Spinal cord (tissue), 10 donors: ENCODE results near the gene DOP1B. TPM values are rescaled to one million over a fixed set of nuclear protein-coding genes. Genes with fewer than 3 reads are reported as not detected.
A peak's percentile ranks its signal among the peaks of the same experiment; 100 is the strongest.

Experiments used
- DNase-seq, 6 donors: peaks; one replicate each; pipeline versions ENCODE4 v3.0.0 to v3.0.0-alpha.2; 2013 to 2015; ENCODE audit warnings: low spot score in 6 of 6, low read depth in 4 of 6
- H3K27ac ChIP-seq: one replicate; pipeline ENCODE4 v1.5.1; 2013; ENCODE audit warnings: low read depth, low read length, control low read depth
- H3K27me3 ChIP-seq: one replicate; pipeline ENCODE4 v1.6.1; 2013; ENCODE audit warnings: low read length; ENCODE audit not compliant: control insufficient read depth, insufficient read depth
- H3K36me3 ChIP-seq: one replicate; pipeline ENCODE4 v1.6.1; 2013; ENCODE audit warnings: low read length; ENCODE audit not compliant: control insufficient read depth, insufficient read depth
- H3K4me1 ChIP-seq: one replicate; pipeline ENCODE4 v1.6.1; 2013; ENCODE audit warnings: low read length; ENCODE audit not compliant: control insufficient read depth, insufficient read depth
- H3K4me3 ChIP-seq: one replicate; pipeline ENCODE4 v1.5.1; 2013; ENCODE audit warnings: low read depth, low read length, control low read depth
- H3K9me3 ChIP-seq: one replicate; pipeline ENCODE4 v1.6.1; 2013; ENCODE audit warnings: low read length; ENCODE audit not compliant: control insufficient read depth, insufficient read depth
- WGBS: methylation state at CpG from one replicate; pipeline ENCODE4 v1.1.5; 2013; ENCODE audit warnings: missing lambda C conversion rate; ENCODE audit not compliant: insufficient coverage; 5-methylcytosine and 5-hydroxymethylcytosine counted together
- polyA plus RNA-seq, 2 donors: library from polyadenylated mRNA; unstranded; fragments of 120-200 nt; gene quantifications; one replicate each; pipeline ENCODE4 v1.2.1, GENCODE V29; 2013; ENCODE audit not compliant: insufficient read length in 2 of 2
- total RNA-seq, 2 donors: library from RNA; depleted of rRNA in 1 of 2; stranded (reverse); fragments of 120-200 nt in 1 of 2; fragments of >200 nt in 1 of 2; gene quantifications; one replicate each; pipeline versions ENCODE4 v1.2.3 to v1.2.4, GENCODE V29; 2013 to 2014
- donor health status: healthy.

Gene DOP1B
- total and polyA plus RNA-seq, 4 donors, result 7.8 to 20.3 (median 16.5) TPM

DNA sequence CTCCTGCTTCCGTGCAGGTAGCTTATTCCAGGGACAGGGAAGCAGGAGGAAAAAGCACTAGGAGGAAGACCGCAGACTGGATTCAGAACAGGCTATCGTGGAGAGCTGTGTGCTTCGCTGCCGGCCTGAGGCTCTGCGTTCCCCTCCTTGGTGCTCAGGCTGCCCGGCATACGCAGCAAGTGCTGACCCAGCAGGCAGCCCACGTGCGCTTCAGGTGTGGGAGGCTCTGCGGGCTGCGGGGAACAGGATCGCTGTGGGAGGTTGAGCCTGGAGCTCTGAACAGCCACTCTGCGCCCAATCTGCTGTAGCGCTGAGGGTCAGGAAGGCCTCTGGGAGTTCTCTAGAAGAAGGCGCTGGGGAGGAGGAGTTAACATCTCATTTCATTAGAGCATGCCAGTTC lies 27.9 kb downstream of the DOP1B start:
- no peak for DNase-seq
- WGBS, result 88% methylated on average over 15 of the region's 16 CpGs

DNA sequence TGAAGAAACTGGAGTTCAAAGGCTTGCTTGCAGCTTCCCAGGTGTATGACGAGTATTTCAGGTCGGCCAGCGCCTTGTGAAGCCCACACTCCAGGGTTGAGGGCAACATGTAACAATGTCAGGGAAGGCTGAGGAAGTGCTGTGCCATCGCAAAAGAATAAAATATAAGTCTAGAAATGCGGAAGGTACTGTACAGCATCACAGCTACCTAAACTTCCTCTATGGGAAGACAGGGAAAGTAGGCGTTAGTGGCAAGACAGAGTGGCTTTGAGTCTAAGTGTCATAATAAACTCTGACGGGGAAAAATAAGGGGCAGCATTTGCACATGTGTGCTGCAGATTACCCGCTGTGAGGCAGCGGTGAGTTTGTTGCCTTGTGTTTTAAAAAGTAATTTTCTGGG lies 28.9 kb downstream of the DOP1B start:
- 98% methylated on average over 7 of the region's 9 CpGs for WGBS
- Histone ChIP-seq H3K4me1 (peaks cover 4% of the 10 kb centered on the region), H3K27ac (no peak overlapping the region), H3K4me3 (no peak overlapping the region), H3K9me3 (no peaks in the 10 kb centered on the region), H3K27me3 (no peaks in the 10 kb centered on the region), H3K36me3 (peaks cover 12% of the 10 kb centered on the region)
- DNase-seq, result no peak

More for the DNA sequence above, 27.9 kb downstream of the DOP1B start:
- no peaks in the 10 kb centered on the region for H3K27me3 ChIP-seq
- no peak overlapping the region for H3K27ac ChIP-seq
- no peaks in the 10 kb centered on the region for H3K9me3 ChIP-seq
- H3K4me3 ChIP-seq, result no peak overlapping the region
- peaks cover 4% of the 10 kb centered on the region for H3K4me1 ChIP-seq
- H3K36me3 ChIP-seq, result peaks cover 12% of the 10 kb centered on the region

DNA sequence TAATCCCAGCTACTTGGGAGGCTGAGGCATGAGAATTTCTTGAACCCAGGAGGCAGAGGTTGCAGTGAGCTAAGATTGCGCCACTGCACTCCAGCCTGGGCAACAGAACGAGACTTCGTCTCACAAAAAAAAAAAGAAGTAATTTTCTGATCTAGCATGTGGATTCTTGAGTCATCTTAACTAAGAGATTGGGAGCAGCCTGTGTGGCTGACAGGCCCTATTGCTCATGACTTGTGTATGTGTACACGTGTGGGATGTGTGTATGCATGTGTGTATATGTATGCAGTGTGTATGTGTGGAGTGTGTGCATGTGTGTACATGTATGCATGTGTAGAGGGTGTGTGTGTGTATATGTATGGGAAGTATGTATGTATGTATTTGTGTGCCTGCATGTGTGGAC lies 29.5 kb downstream of the DOP1B start:
- Histone ChIP-seq H3K9me3 (no peaks in the 10 kb centered on the region), H3K36me3 (peaks cover 12% of the 10 kb centered on the region), H3K27ac (no peak overlapping the region), H3K4me1 (peaks cover 4% of the 10 kb centered on the region), H3K27me3 (no peaks in the 10 kb centered on the region), H3K4me3 (no peak overlapping the region)
- 95% methylated on average over 1 of the region's 4 CpGs for WGBS
- no peak for DNase-seq

DNA sequence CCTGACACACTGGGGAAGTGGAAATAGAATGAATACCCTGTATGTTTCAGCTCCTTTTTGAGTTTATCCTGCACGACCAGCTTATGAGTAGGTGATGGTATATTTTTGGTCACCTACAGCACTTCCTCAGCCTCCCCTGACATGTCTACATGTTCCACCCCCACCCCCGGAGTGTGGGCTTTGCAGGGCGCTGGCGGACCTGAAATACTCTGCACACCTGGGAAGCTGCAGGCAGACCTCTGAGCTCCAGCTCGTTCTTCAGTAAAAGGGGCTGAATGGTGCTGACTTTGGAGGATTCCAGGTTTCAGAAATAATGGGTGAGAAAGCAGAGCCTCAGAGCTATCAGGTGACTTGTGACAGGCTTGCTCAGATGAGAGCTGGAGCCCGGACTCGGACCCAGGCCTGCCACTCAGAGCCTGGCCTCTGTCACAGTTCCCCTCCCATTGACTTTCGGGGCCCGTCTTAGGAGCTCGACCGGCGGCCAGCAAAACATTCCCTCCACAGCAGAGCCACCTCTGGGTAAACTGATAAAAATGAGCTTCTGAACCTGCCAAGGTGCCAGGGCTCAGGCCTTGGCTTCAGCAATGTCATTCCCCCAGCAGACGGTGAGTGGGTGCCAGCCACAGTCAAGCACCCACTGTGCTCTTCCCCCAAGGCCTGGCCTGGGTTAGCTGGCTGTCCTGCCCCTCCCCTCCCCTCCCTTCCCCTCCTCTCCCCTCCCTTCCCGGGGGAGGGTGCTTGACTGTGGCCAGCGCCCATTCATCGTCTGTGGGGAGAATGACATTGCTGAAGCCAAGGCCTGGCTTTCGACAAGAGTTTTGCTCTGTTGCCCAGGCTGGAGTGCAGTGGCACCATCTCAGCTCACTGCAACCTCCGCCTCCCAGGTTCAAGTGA lies 30.1 kb downstream of the DOP1B start:
- peaks cover 12% of the 10 kb centered on the region for H3K36me3 ChIP-seq
- H3K27ac ChIP-seq, result no peak overlapping the region
- H3K4me3 ChIP-seq, result no peak overlapping the region
- 82% methylated on average over 12 of the region's 18 CpGs for WGBS
- peaks cover 4% of the 10 kb centered on the region for H3K4me1 ChIP-seq
- H3K9me3 ChIP-seq, result no peaks in the 10 kb centered on the region
- no peaks in the 10 kb centered on the region for H3K27me3 ChIP-seq
- DNase-seq, result no peak

DNA sequence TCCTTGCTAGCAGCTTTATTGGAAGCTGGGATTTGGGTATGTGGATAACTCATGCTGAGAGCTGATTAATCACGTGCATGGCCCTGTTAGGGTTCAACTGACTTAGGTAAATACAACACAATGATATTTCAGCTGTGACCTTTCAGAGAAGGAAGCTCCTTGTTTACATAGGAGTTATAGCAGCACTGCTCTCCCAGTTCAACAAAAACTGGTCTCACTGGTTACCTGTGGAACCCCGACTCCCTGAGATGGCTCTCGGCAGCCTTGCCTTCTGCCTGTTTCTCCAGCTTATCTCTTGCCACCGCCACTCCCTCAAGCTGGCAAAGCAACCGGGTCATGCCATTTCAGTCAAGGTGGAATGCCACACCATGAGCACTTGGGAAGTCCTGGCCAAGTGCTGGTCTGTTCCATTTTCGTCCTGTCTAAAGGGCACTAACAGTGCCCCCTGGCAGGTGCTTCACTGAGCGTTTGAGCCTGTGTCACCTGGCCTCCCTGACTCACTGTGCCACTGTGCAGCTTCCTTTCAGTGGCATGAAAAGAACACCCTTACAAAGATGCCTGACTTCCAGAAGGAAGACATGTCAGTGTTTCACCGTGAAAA lies 31.6 kb downstream of the DOP1B start:
- peaks cover 12% of the 10 kb centered on the region for H3K36me3 ChIP-seq
- H3K4me3 ChIP-seq, result no peak overlapping the region
- H3K4me1 ChIP-seq, result peaks cover 4% of the 10 kb centered on the region
- 58% methylated on average over 8 of the region's 8 CpGs for WGBS
- peak in 1 of 6 donors; percentile 9 for DNase-seq
- H3K27me3 ChIP-seq, result no peaks in the 10 kb centered on the region
- H3K27ac ChIP-seq, result no peak overlapping the region
- H3K9me3 ChIP-seq, result no peaks in the 10 kb centered on the region

DNA sequence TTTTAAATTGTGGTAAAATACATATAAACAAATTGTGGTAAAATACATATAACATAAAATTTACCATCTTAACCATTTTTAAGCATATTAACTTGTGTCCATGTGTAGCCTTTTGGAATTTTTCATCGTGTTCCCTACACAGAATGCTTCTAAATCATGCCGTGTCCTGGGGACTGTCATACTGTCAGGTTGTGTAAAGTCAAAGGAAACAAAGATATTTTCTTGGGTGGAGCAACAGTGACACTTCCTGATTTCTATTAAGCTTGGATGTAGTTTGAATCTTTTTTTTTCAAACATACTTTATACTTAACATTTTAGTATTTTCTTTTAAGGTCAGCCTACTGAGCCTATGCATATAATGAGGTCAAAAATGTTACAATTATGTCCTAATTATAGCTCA lies 32.3 kb downstream of the DOP1B start:
- Histone ChIP-seq H3K4me1 (peaks cover 4% of the 10 kb centered on the region), H3K9me3 (no peaks in the 10 kb centered on the region), H3K36me3 (peaks cover 12% of the 10 kb centered on the region), H3K27ac (no peak overlapping the region), H3K4me3 (no peak overlapping the region), H3K27me3 (no peaks in the 10 kb centered on the region)
- DNase-seq, result no peak
- WGBS, result no CpG with 5 or more reads among the region's 2 CpGs

DNA sequence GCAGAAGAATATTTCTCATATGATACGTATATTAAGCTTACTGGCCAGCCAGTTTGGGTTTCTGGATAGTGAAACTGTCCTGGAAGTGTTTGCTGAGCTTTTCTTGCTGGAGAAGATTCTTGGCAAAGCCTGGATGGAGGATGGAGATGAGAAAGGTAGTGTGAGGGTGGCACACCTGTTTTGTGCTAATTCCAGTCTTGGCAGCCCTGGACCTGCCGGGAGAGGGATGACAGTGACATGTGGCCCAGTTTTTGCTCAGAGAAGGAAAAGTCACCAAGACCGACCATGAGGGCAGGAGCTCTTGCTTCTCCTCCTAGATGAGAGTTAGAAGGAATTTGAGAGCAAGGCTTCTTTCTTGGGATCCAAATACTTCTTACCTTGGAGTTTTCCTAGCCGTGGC lies 34.1 kb downstream of the DOP1B start:
- WGBS, result 96% methylated on average over 3 of the region's 4 CpGs
- DNase-seq, result no peak
- no peak overlapping the region for H3K27ac ChIP-seq
- H3K4me3 ChIP-seq, result no peak overlapping the region
- H3K9me3 ChIP-seq, result no peaks in the 10 kb centered on the region
- H3K4me1 ChIP-seq, result peaks cover 4% of the 10 kb centered on the region
- H3K27me3 ChIP-seq, result no peaks in the 10 kb centered on the region
- H3K36me3 ChIP-seq, result peaks cover 8% of the 10 kb centered on the region

DNA sequence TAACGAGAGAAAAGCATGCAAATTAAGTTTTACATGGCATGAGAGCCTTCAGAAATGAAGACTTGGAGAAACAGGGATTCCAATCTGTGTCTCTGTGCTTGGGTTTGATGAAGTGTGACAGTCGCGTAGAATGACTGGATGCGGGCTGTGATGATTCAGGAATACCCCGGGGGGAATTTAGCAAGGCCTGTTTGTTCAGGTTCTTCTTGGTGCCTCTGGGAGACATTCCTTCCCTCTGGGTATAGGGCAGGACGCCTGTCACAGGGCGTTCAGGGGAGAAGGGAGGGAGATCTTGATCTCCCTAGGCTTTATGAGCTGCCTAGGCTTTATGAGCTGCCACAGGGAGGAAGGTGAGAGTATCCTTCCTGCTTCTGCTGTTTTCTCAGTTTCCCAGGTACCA lies 36.6 kb downstream of the DOP1B start:
- Histone ChIP-seq H3K27me3 (no peaks in the 10 kb centered on the region), H3K4me1 (peaks cover 2% of the 10 kb centered on the region), H3K4me3 (no peak overlapping the region), H3K9me3 (no peaks in the 10 kb centered on the region), H3K27ac (no peak overlapping the region), H3K36me3 (no peaks in the 10 kb centered on the region)
- WGBS, result 72% methylated on average over 6 of the region's 7 CpGs
- no peak for DNase-seq

DNA sequence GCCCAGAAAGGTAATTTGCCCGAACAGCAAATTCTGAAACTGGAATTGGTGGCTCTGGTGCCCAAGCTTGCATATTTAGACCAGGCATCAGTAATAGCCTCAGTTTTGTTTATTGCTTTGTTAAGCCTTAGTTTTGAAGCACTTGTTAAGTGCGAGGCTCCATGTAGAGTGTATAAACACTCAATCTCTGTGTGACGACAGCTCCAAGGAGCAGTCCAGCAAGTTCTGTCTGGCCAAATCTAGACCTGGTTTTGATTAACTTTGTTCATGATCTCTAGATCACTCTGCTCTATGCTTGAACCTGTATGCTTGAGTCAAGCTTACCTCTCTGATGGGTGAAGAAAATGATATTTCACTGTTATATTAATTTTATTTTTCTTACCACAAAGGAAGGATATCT lies 37.4 kb downstream of the DOP1B start:
- 96% methylated on average over 3 of the region's 3 CpGs for WGBS
- DNase-seq, result no peak
- H3K9me3 ChIP-seq, result no peaks in the 10 kb centered on the region
- no peak overlapping the region for H3K4me3 ChIP-seq
- no peaks in the 10 kb centered on the region for H3K27me3 ChIP-seq
- H3K4me1 ChIP-seq, result no peaks in the 10 kb centered on the region
- H3K36me3 ChIP-seq, result no peaks in the 10 kb centered on the region
- H3K27ac ChIP-seq, result no peak overlapping the region

DNA sequence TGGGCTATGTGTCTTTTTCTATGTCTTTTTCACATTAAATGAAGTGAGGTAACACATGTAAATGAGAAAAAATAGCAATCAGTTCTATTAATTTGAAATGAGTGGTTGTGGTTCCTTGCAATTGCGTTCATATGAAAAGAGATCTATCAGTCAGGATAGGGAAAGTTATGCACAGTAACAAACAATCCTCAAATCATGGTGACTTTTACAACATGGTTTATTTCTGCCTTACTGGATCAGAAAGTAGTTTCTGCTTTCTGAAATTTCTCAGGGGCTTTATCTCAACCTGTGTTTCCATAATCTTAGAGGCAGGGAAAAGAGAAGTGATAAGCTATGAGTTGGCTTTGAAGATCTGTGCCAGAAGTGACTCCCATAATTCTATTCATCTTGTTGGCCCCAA lies 39.0 kb downstream of the DOP1B start:
- DNase-seq, result no peak
- H3K36me3 ChIP-seq, result peaks cover 6% of the 10 kb centered on the region
- no peaks in the 10 kb centered on the region for H3K4me1 ChIP-seq
- no peak overlapping the region for H3K4me3 ChIP-seq
- H3K9me3 ChIP-seq, result no peaks in the 10 kb centered on the region
- no peak overlapping the region for H3K27ac ChIP-seq
- no CpG with 5 or more reads among the region's 1 CpG for WGBS
- no peaks in the 10 kb centered on the region for H3K27me3 ChIP-seq
